Calu3 (cell line): ENCODE measurements around the gene KCNIP4. TPM values are rescaled to one million over a fixed set of nuclear protein-coding genes. Genes with fewer than 3 reads are reported as not detected.

Experiments used
- BruUV-seq: library from RNA; stranded (reverse); fragments of 400-500 nt; replicated peaks from 2 replicates; lab custom pipeline; 2021; lab: Mats Ljungman, UMichigan
- CTCF ChIA-PET: fragments of 300-600 bp; sonication (Branson Sonifier 250); formaldehyde crosslinking; loops from one replicate; lab custom pipeline; 2022; ENCODE audit warnings: antibody characterized with exemption; lab: Charles Lee
- DNase-seq: peaks from one replicate; pipeline ENCODE4 v3.0.0; 2022
- H3K27ac Mint-ChIP-seq: one replicate; pipeline ENCODE4 v1.8.0; 2022; ENCODE audit warnings: mixed read lengths; ENCODE audit not compliant: unreplicated experiment
- H3K27me3 Mint-ChIP-seq: one replicate; pipeline ENCODE4 v1.8.0; 2022; ENCODE audit warnings: mixed read lengths; ENCODE audit not compliant: unreplicated experiment
- H3K36me3 Mint-ChIP-seq: one replicate; pipeline ENCODE4 v1.8.0; 2022; ENCODE audit warnings: mild to moderate bottlenecking, moderate library complexity, mixed read lengths; ENCODE audit not compliant: insufficient read depth, unreplicated experiment
- H3K4me1 Mint-ChIP-seq: one replicate; pipeline ENCODE4 v1.8.0; 2022; ENCODE audit warnings: mild to moderate bottlenecking, low read depth, mixed read lengths; ENCODE audit not compliant: unreplicated experiment
- H3K4me3 Mint-ChIP-seq: one replicate; pipeline ENCODE4 v1.8.0; 2022; ENCODE audit warnings: mild to moderate bottlenecking, low read depth, moderate library complexity, mixed read lengths; ENCODE audit not compliant: unreplicated experiment
- H3K9me3 Mint-ChIP-seq: one replicate; pipeline ENCODE4 v1.8.0; 2022; ENCODE audit warnings: low read depth, mixed read lengths; ENCODE audit not compliant: unreplicated experiment
- intact Hi-C: fragments of 100-400 bp; cut with micrococcal nuclease; formaldehyde crosslinking; loops from one replicate; pipeline ENCODE4 v1.10.0; 2022; ENCODE audit not compliant: unreplicated experiment
- total RNA-seq: library from RNA; stranded (reverse); gene quantifications from 2 replicates; pipeline ENCODE4 v1.2.3, GENCODE V29; 2022
- TF ChIP-seq, protein P1 (sequence below): fragments of 200-600 bp; IDR thresholded peaks from one replicate; pipeline ENCODE4 v1.8.0; 2022; ENCODE audit warnings: antibody characterized with exemption; ENCODE audit not compliant: unreplicated experiment

Gene KCNIP4
- total RNA-seq, 1 experiment from 2014 or later = not detected

DNA sequence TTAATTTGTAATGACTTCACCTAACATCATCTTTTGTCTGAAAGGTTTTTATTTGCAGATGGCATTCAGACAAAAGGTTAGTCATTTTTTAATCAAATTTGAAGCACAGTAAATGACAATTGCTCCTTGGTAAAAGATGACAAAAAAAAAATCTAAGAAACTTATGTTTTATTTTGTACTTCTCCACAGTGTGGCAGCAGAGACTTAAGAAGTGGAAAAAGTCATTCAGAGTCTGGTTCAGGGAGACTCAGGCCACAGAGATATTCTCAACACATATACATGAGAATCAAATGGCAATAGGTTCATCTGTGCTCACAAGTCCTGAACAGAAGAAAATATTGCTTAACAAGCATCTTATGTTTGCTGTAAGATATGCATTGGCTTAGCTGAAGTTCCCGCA is 436.2 kb downstream of the KCNIP4 start:
- Mint-ChIP-seq H3K36me3 (no peaks in the 10 kb centered on the region), H3K4me1 (no peaks in the 10 kb centered on the region), H3K27ac (no peak overlapping the region), H3K9me3 (no peaks in the 10 kb centered on the region), H3K27me3 (peaks cover 36% of the 10 kb centered on the region), H3K4me3 (no peak overlapping the region)
- intact Hi-C loops = loop anchor here (1.0 kb wide), 1 partner anchor 257 kb away; no protein-coding TSS in a partner anchor
- TF ChIP-seq, protein P1, sequence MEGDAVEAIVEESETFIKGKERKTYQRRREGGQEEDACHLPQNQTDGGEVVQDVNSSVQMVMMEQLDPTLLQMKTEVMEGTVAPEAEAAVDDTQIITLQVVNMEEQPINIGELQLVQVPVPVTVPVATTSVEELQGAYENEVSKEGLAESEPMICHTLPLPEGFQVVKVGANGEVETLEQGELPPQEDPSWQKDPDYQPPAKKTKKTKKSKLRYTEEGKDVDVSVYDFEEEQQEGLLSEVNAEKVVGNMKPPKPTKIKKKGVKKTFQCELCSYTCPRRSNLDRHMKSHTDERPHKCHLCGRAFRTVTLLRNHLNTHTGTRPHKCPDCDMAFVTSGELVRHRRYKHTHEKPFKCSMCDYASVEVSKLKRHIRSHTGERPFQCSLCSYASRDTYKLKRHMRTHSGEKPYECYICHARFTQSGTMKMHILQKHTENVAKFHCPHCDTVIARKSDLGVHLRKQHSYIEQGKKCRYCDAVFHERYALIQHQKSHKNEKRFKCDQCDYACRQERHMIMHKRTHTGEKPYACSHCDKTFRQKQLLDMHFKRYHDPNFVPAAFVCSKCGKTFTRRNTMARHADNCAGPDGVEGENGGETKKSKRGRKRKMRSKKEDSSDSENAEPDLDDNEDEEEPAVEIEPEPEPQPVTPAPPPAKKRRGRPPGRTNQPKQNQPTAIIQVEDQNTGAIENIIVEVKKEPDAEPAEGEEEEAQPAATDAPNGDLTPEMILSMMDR = no peak
- CTCF ChIA-PET = no interaction called here
- no peak for DNase-seq
- no TSS peak for BruUV-seq

DNA sequence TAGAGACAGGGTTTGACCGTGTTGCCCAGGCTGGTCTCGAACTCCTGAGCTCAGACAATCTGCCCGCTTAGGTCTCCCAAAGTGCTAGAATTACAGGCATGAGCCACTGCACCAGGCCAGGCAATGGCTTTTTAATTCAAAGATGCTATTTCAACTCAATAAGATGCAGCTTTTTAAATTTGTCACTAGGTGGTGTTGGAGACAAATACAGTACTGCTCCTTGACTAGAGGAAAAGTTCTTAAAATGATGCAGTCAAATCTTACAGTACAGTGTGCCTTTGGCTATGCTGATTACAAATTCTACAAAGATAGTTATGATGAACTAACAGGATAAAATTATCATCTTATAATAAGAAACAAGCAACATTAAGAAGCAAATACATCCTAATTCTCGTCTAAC is 441.1 kb downstream of the KCNIP4 start:
- CTCF ChIA-PET = no interaction called here

DNA sequence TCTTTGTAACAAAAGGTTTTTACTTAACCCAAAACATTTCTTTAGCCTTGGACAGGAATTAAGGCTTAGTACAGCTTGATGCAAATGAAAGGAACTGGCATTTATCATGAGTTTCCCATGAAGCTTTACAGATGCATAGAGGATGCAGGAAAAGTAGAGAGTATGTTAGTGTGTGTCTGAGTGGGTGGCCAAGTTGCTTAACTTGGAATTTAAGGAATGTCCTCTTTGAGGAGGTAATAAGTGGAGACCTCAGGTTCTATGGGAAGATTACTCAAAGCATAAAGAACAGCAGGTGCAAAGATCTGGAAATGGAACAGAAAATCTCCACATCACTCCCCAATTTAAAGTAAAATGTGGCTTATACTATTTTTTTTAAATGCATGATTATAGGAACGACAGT is 457.9 kb downstream of the KCNIP4 start:
- TF ChIP-seq, protein P1 = no peak
- peaks cover 3% of the 10 kb centered on the region for H3K27me3 Mint-ChIP-seq
- no peak for DNase-seq
- no peaks in the 10 kb centered on the region for H3K4me1 Mint-ChIP-seq
- no TSS peak for BruUV-seq
- no peak overlapping the region for H3K27ac Mint-ChIP-seq
- intact Hi-C loops = no loop called here
- no peak overlapping the region for H3K4me3 Mint-ChIP-seq
- H3K36me3 Mint-ChIP-seq = no peaks in the 10 kb centered on the region
- no peaks in the 10 kb centered on the region for H3K9me3 Mint-ChIP-seq
- CTCF ChIA-PET = no interaction called here

More for the DNA sequence above, 441.1 kb downstream of the KCNIP4 start:
- no TSS peak for BruUV-seq
- intact Hi-C loops = loop anchor here (1.0 kb wide), 1 partner anchor 261 kb away; no protein-coding TSS in a partner anchor
- H3K9me3 Mint-ChIP-seq = no peaks in the 10 kb centered on the region
- no peak overlapping the region for H3K27ac Mint-ChIP-seq
- H3K36me3 Mint-ChIP-seq = no peaks in the 10 kb centered on the region
- DNase-seq = no peak
- no peak overlapping the region for H3K4me3 Mint-ChIP-seq
- TF ChIP-seq, protein P1 = no peak
- peaks cover under 1% of the 10 kb centered on the region for H3K27me3 Mint-ChIP-seq
- H3K4me1 Mint-ChIP-seq = no peaks in the 10 kb centered on the region

DNA sequence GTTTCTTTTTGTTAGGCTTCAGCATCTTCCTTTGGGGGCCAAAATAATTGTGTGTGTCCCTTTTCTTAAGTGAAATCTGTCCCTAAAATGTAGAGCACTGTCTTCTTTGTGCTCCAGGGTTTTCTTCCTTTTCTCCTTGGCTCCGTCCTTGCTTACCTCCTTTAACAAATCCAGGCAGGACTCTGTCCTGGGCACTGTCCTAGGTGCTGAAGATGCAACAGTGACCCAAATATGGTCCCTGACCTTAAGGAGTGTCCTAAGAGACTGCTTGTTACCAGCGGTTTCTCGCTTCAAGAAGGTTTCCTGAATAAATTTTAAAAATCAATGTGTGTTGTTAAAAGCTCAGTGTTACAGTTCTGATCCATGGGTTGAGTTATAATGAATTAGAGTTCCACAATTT is 471.8 kb downstream of the KCNIP4 start:
- BruUV-seq = no TSS peak
- peak; percentile 1 for DNase-seq
- H3K36me3 Mint-ChIP-seq = no peaks in the 10 kb centered on the region
- CTCF ChIA-PET = no interaction called here
- no peaks in the 10 kb centered on the region for H3K9me3 Mint-ChIP-seq
- intact Hi-C loops = loop anchor here (10.0 kb wide), 1 partner anchor 292 kb away; no protein-coding TSS in a partner anchor
- no peak overlapping the region for H3K4me3 Mint-ChIP-seq
- no peak overlapping the region for H3K27ac Mint-ChIP-seq
- TF ChIP-seq, protein P1 = no peak
- H3K4me1 Mint-ChIP-seq = no peaks in the 10 kb centered on the region
- H3K27me3 Mint-ChIP-seq = peaks cover 51% of the 10 kb centered on the region
